K562 (cell line): Measurements from ENCODE around the gene C1orf21. TPM values are rescaled to one million over a fixed set of nuclear protein-coding genes. Genes with fewer than 3 reads are reported as not detected.

Source experiments
- ATAC-seq: fragments of 200-7000 bp; cut with Tn5 transposase; 3 replicates; pipeline ENCODE4 v1.9.1; 2020; ENCODE audit warnings: moderate library complexity
- BruUV-seq: library from RNA; stranded (reverse); fragments of 400-500 nt; replicated peaks from 2 replicates; lab custom pipeline; 2021; lab: Mats Ljungman, UMichigan
- CTCF ChIA-PET: fragments of 300-600 bp; formaldehyde crosslinking; extraction: SDS; loops from one replicate; lab custom pipeline; 2021; ENCODE audit warnings: low intra/inter-chr PET ratio; lab: Yijun Ruan, JAX
- POLR2A ChIA-PET: fragments of 300-600, 350-650 bp; sonication (Branson Sonifier 250); formaldehyde crosslinking; extraction: SDS; loops from one replicate; lab custom pipeline; 2021; ENCODE audit warnings: antibody characterized with exemption, inconsistent platforms; lab: Yijun Ruan, JAX
- DNase-seq, 4 experiments: peaks; one replicate each; pipeline versions ENCODE4 v3.0.0 to v3.0.0-alpha.2; 2011 to 2018; ENCODE audit warnings: low spot score in 3 of 4, mixed read lengths in 3 of 4; ENCODE audit errors: extremely low read depth in 1 of 4
- FAIRE-seq: peaks from 2 replicates; lab custom pipeline; 2011; peaks lifted over from hg19 to GRCh38; lab: Jason Lieb, UNC
- H2AFZ ChIP-seq: 2 replicates; pipeline ENCODE4 v1.6.0; 2011; ENCODE audit warnings: low read depth, low read length, control low read depth, inconsistent platforms
- H3K27ac ChIP-seq: fragments of 200-600 bp; 3 replicates; pipeline ENCODE4 v1.8.0; 2011; ENCODE audit warnings: low read depth, mild to moderate bottlenecking, control low read depth, inconsistent platforms, low read length, moderate library complexity, mixed read lengths; ENCODE audit errors: extremely low read depth
- H3K27me3 ChIP-seq, 2 experiments: fragments of 300-600 bp in 1 of 2; 2 replicates in 1 of 2; 3 replicates in 1 of 2; pipeline versions ENCODE4 v1.6.0 to v1.8.0; 2011; ENCODE audit warnings: inconsistent platforms in 2 of 2, low read length in 2 of 2, mild to moderate bottlenecking in 1 of 2, mixed read lengths in 1 of 2, moderate library complexity in 1 of 2; ENCODE audit not compliant: control insufficient read depth in 2 of 2, insufficient read depth in 2 of 2
- H3K36me3 ChIP-seq: fragments of 300-600 bp; 3 replicates; pipeline ENCODE4 v1.8.0; 2011; ENCODE audit warnings: mild to moderate bottlenecking, low read length, inconsistent platforms; ENCODE audit not compliant: control insufficient read depth, insufficient read depth
- H3K4me1 ChIP-seq, 2 experiments: fragments of 200-600 bp in 1 of 2; replicated peaks in 1 of 2; 2 replicates in 1 of 2; 3 replicates in 1 of 2; pipeline versions ENCODE4 v1.5.1 to v1.8.0; 2011; ENCODE audit warnings: inconsistent platforms in 2 of 2, low read length in 2 of 2, mild to moderate bottlenecking in 1 of 2, mixed read lengths in 1 of 2, moderate library complexity in 1 of 2; ENCODE audit not compliant: control insufficient read depth in 2 of 2, insufficient read depth in 2 of 2
- H3K4me2 ChIP-seq: 2 replicates; pipeline ENCODE4 v1.6.1; 2011; ENCODE audit warnings: low read length, control low read depth, inconsistent platforms, mixed read lengths; ENCODE audit not compliant: insufficient read depth
- H3K4me3 ChIP-seq: fragments of 200-600 bp; sonication (generic), shearing (Covaris generic); 2 replicates; pipeline ENCODE4 v1.5.1; 2016; ENCODE audit warnings: control low read depth, inconsistent platforms
- H3K79me2 ChIP-seq: fragments of 200-600 bp; 3 replicates; pipeline ENCODE4 v1.8.0; 2011; ENCODE audit warnings: low read length, inconsistent platforms; ENCODE audit not compliant: control insufficient read depth, insufficient read depth
- H3K9ac ChIP-seq, 2 experiments: 2 replicates each; pipeline versions ENCODE4 v1.6.0 to v1.6.1; 2011; ENCODE audit warnings: low read depth in 2 of 2, low read length in 2 of 2, control low read depth in 1 of 2, inconsistent platforms in 1 of 2, mild to moderate bottlenecking in 1 of 2, mixed read lengths in 1 of 2; ENCODE audit not compliant: insufficient read depth in 1 of 2
- H3K9me1 ChIP-seq: one replicate; pipeline ENCODE4 v1.6.0; 2011; ENCODE audit warnings: inconsistent platforms, mild to moderate bottlenecking, low read length, moderate library complexity; ENCODE audit not compliant: control insufficient read depth, insufficient read depth
- H3K9me3 ChIP-seq: replicated peaks from 2 replicates; pipeline ENCODE4 v1.5.1; 2011; ENCODE audit warnings: low read depth, low read length, inconsistent platforms; ENCODE audit not compliant: control insufficient read depth, insufficient read depth
- H4K20me1 ChIP-seq: replicated peaks from 2 replicates; pipeline ENCODE4 v1.6.1; 2011; ENCODE audit warnings: low read length, inconsistent platforms, mixed read lengths; ENCODE audit not compliant: control insufficient read depth, insufficient read depth
- ELF1 ChIP-seq: fragments of 200-800 bp; sonication (Bioruptor generic); IDR thresholded peaks from 2 replicates; pipeline ENCODE4 v1.6.1; 2016; ENCODE audit warnings: missing genetic modification characterization, missing compliant biosample characterization
- HNRNPUL1 ChIP-seq: fragments of 200-400 bp; formaldehyde crosslinking; IDR thresholded peaks from 2 replicates; pipeline ENCODE4 v1.6.1; 2017; ENCODE audit warnings: low read length
- KAT7 ChIP-seq: sonication (generic); formaldehyde crosslinking; IDR thresholded peaks from 2 replicates; pipeline ENCODE4 v1.8.0; 2022; ENCODE audit warnings: missing genetic modification reagents, mild to moderate bottlenecking, borderline replicate concordance
- KLF6 ChIP-seq: fragments of 250-450 bp; sonication (Bioruptor Pico); IDR thresholded peaks from 2 replicates; pipeline ENCODE4 v1.4.0; 2020; ENCODE audit warnings: mild to moderate bottlenecking, moderate library complexity, borderline replicate concordance
- NELFE ChIP-seq: IDR thresholded peaks from 2 replicates; pipeline ENCODE4 v1.6.1; 2011; ENCODE audit warnings: mild to moderate bottlenecking; ENCODE audit not compliant: insufficient read depth, insufficient read length
- PPARD ChIP-seq: fragments of 250-450 bp; sonication (Bioruptor Pico); IDR thresholded peaks from 2 replicates; pipeline ENCODE4 v1.8.0; 2022; ENCODE audit warnings: inconsistent platforms, mild to moderate bottlenecking, moderate library complexity
- SLC30A9 ChIP-seq: fragments of 250-450 bp; sonication (Bioruptor Pico); IDR thresholded peaks from 2 replicates; pipeline ENCODE4 v1.8.0; 2022; ENCODE audit warnings: mild to moderate bottlenecking, moderate library complexity
- U2AF1 ChIP-seq: fragments of 200-400 bp; formaldehyde crosslinking; optimal IDR thresholded peaks from 2 replicates; pipeline ENCODE3; 2017; ENCODE audit warnings: mild to moderate bottlenecking, low read depth, low read length, moderate library complexity
- ZNF436 ChIP-seq: fragments of 250-450, 450-650 bp; sonication (Bioruptor Pico); formaldehyde crosslinking; IDR thresholded peaks from 2 replicates; pipeline ENCODE4 v1.7.0; 2020; ENCODE audit warnings: mild to moderate bottlenecking
- WGBS: fragments of 100-300 bp; shearing (Covaris generic); methylation state at CpG from one replicate; pipeline ENCODE4 v1.1.6; 2016; ENCODE audit warnings: low coverage, mixed read lengths; ENCODE audit not compliant: insufficient coverage; ENCODE audit errors: missing lambda C conversion rate; 5-methylcytosine and 5-hydroxymethylcytosine counted together
- in situ Hi-C: fragments of 300-500 bp; cut with MboI; formaldehyde crosslinking; loops from 4 replicates; pipeline ENCODE4 v1.15.0; 2018; ENCODE audit warnings: inconsistent platforms, mixed read lengths
- intact Hi-C: fragments of 100-400 bp; cut with micrococcal nuclease; formaldehyde crosslinking; loops from 2 replicates; pipeline ENCODE4 v1.14.2; 2022
- polyA plus RNA-seq, 8 experiments: library from polyadenylated mRNA; depleted of rRNA in 4 of 8; stranded (reverse) in 5 of 8; unstranded in 3 of 8; fragments of >200 nt; fragmentation: Nextera tagmentation in 2 of 8; fragmentation: Illumina TruSeq in 1 of 8; extraction: Ambion mirVana in 2 of 8; extraction: Trizol in 1 of 8; gene quantifications; 2 replicates each; pipeline versions ENCODE4 v1.2.1 to v1.2.3, GENCODE V29; 2011 to 2014; ENCODE audit warnings: inconsistent platforms in 1 of 8, missing spikeins in 1 of 8
- total RNA-seq, 7 experiments: library from RNA; depleted of rRNA in 6 of 7; stranded (reverse); fragments of >200 nt in 6 of 7; fragmentation: Illumina TruSeq in 2 of 7; extraction: Trizol in 2 of 7; gene quantifications; 2 replicates each; pipeline versions ENCODE4 v1.2.1 to v1.2.3, GENCODE V29; 2011 to 2021; ENCODE audit warnings: low replicate concordance in 1 of 7

Gene C1orf21
- total and polyA plus RNA-seq, 9 of the 15 experiments (the other 6 are each of a cell fraction or from before 2014, with no cell fraction given) = under 0.01 to 0.31 (median 0.07) TPM

DNA sequence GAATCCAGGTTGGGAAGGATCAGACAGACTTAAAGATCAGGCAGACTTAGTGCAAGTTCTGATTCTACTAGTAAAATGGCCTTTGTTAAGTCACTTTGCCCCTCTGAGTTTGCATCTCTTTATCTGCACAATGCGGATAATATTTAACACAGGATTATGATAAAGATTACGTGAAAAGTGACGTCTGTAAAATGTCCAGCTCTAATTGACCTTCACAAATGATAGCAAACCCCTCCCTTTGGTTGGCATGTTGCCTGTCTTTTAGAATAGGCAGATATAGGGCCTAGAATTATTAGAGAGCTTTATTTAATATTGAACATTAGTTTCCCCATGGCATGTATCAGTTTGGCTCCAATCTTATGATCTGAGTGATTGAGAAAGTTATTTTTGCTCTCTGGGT, 55.4 kb downstream of the C1orf21 start:
- H3K4me2 ChIP-seq = no peak overlapping the region
- DNase-seq (no peak), FAIRE-seq (no peak), ATAC-seq (no peak)
- no peak overlapping the region for H2AFZ ChIP-seq
- no peak overlapping the region for H3K4me3 ChIP-seq
- H3K27me3 ChIP-seq = no peaks in the 10 kb centered on the region
- H3K9ac ChIP-seq = no peak overlapping the region
- CTCF ChIA-PET = no interaction called here
- no peaks in the 10 kb centered on the region for H3K4me1 ChIP-seq
- H3K79me2 ChIP-seq = no peaks in the 10 kb centered on the region
- H3K36me3 ChIP-seq = no peaks in the 10 kb centered on the region
- POLR2A ChIA-PET = interaction anchor here (0.6 kb wide), 1 partner anchor 153 kb away, joined by 3 read pairs; no protein-coding TSS in a partner anchor
- no TSS peak for BruUV-seq
- no peaks in the 10 kb centered on the region for H3K9me1 ChIP-seq
- no peak overlapping the region for H3K27ac ChIP-seq
- intact Hi-C loops (no loop called here), in situ Hi-C loops (no loop called here)
- H4K20me1 ChIP-seq = no peaks in the 10 kb centered on the region
- no peak for TF ChIP-seq PPARD
- TF ChIP-seq KAT7 (CRISPR knock-in tag) = no peak
- TF ChIP-seq ELF1 (tag) = no peak
- TF ChIP-seq U2AF1 = no peak
- TF ChIP-seq KLF6 = no peak
- TF ChIP-seq HNRNPUL1 = no peak
- no peak for TF ChIP-seq NELFE
- no peak for TF ChIP-seq SLC30A9
- no peak for TF ChIP-seq ZNF436 (CRISPR knock-in tag)
- WGBS = 0% methylated on average over 3 of the region's 3 CpGs
- H3K9me3 ChIP-seq = no peaks in the 10 kb centered on the region
